ENCODE data around the gene SLC17A3.

- TF ChIP-seq EZH2 (IDR thresholded peaks at IDR 0.05; ENCODE audit: insufficient read depth, poor library complexity, severe bottlenecking) (no peak), EZH2phosphoT487 (IDR thresholded peaks at IDR 0.05; ENCODE audit: insufficient read depth, low read depth) (no peak)
Measured at GRCh38 chr6:25903467-25904099, 29.5 kb upstream of the SLC17A3 start.

Measured in GM23248 (cell line).